ENCODE measurements around the gene AHNAK2.
"Not testable (repeated sequence)": the region's sequence is repeated elsewhere in the genome, so short reads cannot be mapped to it uniquely, and the experiment has no call there.

AHNAK2 gene

DNA sequence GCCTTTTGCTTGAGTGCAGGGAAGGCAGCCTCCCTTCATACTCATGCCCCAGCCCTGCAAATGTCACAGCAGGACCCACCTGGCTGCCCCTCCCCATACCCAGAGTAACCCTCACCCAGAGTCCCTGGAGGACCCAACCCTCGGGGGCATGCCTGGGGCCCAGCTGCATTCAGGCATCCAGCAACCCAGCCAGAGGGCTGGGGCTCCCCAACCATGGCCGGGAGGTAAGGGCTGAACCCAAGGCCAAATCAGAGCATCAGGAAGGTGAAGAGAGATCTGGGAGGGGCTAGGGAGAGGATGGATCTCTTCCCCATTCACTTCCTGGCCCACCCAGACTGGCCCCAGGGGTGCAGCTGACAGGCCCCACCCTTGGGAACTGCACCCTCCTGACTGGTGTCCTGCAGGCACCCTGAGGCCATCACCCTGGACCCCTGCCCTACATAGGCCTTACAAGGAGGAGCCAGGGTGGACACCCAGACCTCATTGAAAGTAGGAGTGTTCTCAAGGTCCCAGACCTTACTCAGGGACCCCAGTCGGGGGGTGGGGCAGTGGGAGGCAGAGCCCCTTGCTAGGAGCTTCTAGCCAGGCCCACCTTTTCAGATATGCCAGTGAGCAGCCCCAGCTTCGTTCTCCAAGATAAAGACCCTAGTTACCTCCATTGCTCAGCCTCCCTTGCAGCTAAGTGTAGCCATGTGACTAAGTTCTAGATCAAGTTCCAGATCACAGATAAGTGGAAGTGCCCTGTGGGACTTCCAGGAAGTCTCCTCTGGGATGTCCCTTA, 54.3 kb downstream of the AHNAK2 start:
- Histone ChIP-seq H3K9me2 (ENCODE audit: low read depth, low read length) (no peaks in the 10 kb centered on the region), H3K4me3 (ENCODE audit: low read depth, low read length, poor library complexity, severe bottlenecking) (no peak overlapping the region), H3K9me3 (ENCODE audit: low read length) (peaks cover 3% of the 10 kb centered on the region; the same call in 1 of the 2 replicates), H4K20me1 (ENCODE audit: insufficient read depth, low read length) (no peaks in the 10 kb centered on the region), H3K9ac (ENCODE audit: low read length) (no peak overlapping the region), H3K79me2 (ENCODE audit: insufficient read depth, low read length) (no peaks in the 10 kb centered on the region), H3F3A (ENCODE audit: insufficient read depth, low read length) (no peaks in the 10 kb centered on the region), H3K27me3 (ENCODE audit: insufficient read depth, low read length) (peaks cover 9% of the 10 kb centered on the region; the same call in 1 of the 2 replicates), H3K4me2 (ENCODE audit: low read length) (no peak overlapping the region), H3K36me3 (ENCODE audit: insufficient read depth, low read length) (no peaks in the 10 kb centered on the region; the same call in 1 of the 2 replicates), H3K4me1 (ENCODE audit: insufficient read depth, low read length, severe bottlenecking) (peaks cover 9% of the 10 kb centered on the region), H2AFZ (ENCODE audit: low read length) (no peak overlapping the region), H3K27ac (ENCODE audit: low read depth, low read length, poor library complexity, severe bottlenecking) (no peak overlapping the region)
- no peak for TF ChIP-seq EZH2 (IDR thresholded peaks at IDR 0.05; ENCODE audit: borderline replicate concordance, low read length)
- TF ChIP-seq, protein P1, sequence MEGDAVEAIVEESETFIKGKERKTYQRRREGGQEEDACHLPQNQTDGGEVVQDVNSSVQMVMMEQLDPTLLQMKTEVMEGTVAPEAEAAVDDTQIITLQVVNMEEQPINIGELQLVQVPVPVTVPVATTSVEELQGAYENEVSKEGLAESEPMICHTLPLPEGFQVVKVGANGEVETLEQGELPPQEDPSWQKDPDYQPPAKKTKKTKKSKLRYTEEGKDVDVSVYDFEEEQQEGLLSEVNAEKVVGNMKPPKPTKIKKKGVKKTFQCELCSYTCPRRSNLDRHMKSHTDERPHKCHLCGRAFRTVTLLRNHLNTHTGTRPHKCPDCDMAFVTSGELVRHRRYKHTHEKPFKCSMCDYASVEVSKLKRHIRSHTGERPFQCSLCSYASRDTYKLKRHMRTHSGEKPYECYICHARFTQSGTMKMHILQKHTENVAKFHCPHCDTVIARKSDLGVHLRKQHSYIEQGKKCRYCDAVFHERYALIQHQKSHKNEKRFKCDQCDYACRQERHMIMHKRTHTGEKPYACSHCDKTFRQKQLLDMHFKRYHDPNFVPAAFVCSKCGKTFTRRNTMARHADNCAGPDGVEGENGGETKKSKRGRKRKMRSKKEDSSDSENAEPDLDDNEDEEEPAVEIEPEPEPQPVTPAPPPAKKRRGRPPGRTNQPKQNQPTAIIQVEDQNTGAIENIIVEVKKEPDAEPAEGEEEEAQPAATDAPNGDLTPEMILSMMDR (IDR thresholded peaks at IDR 0.05; ENCODE audit: low read length) = no peak

DNA sequence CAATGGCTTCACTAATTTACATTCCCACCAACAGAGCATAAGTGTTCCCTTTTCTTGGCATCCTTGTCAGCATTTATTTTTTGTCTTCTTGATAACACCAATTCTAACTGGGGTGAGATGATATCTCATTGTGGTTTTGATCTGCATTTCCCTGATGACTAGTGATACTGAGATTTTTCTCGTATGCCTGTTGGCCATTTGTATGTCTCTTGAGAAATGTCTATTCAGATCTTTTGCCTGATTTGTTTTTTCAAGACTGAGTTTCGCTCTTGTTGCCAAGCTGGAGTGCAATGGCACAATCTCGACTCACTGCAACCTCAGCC, 58.2 kb downstream of the AHNAK2 start:
- Histone ChIP-seq H3K36me3 (ENCODE audit: insufficient read depth, low read length) (no peaks in the 10 kb centered on the region; the same call in 1 of the 2 replicates), H3K9me3 (ENCODE audit: low read length) (peaks cover 3% of the 10 kb centered on the region; the same call in 1 of the 2 replicates), H2AFZ (ENCODE audit: low read length) (no peak overlapping the region), H3K4me1 (ENCODE audit: insufficient read depth, low read length, severe bottlenecking) (no peaks in the 10 kb centered on the region), H3K4me2 (ENCODE audit: low read length) (no peak overlapping the region), H3K4me3 (ENCODE audit: low read depth, low read length, poor library complexity, severe bottlenecking) (no peak overlapping the region), H3K27me3 (ENCODE audit: insufficient read depth, low read length) (peaks cover 9% of the 10 kb centered on the region; the same call in 1 of the 2 replicates), H3K27ac (ENCODE audit: low read depth, low read length, poor library complexity, severe bottlenecking) (no peak overlapping the region), H4K20me1 (ENCODE audit: insufficient read depth, low read length) (no peaks in the 10 kb centered on the region), H3K9me2 (ENCODE audit: low read depth, low read length) (no peaks in the 10 kb centered on the region), H3K79me2 (ENCODE audit: insufficient read depth, low read length) (no peaks in the 10 kb centered on the region), H3F3A (ENCODE audit: insufficient read depth, low read length) (no peaks in the 10 kb centered on the region), H3K9ac (ENCODE audit: low read length) (no peak overlapping the region)
- TF ChIP-seq, protein P1 (IDR thresholded peaks at IDR 0.05; ENCODE audit: low read length) = no peak
- no peak for TF ChIP-seq EZH2 (IDR thresholded peaks at IDR 0.05; ENCODE audit: borderline replicate concordance, low read length)

- not testable (repeated sequence) for H3K9me3 ChIP-seq (ENCODE audit: low read length); H4K20me1 ChIP-seq (ENCODE audit: insufficient read depth, low read length); H3F3A ChIP-seq (ENCODE audit: insufficient read depth, low read length); H3K4me1 ChIP-seq (ENCODE audit: insufficient read depth, low read length, severe bottlenecking); H3K27me3 ChIP-seq (ENCODE audit: insufficient read depth, low read length); H2AFZ ChIP-seq (ENCODE audit: low read length); H3K9ac ChIP-seq (ENCODE audit: low read length); H3K36me3 ChIP-seq (ENCODE audit: insufficient read depth, low read length); H3K79me2 ChIP-seq (ENCODE audit: insufficient read depth, low read length); H3K9me2 ChIP-seq (ENCODE audit: low read depth, low read length); H3K4me3 ChIP-seq (ENCODE audit: low read depth, low read length, poor library complexity, severe bottlenecking); H3K27ac ChIP-seq (ENCODE audit: low read depth, low read length, poor library complexity, severe bottlenecking); H3K4me2 ChIP-seq (ENCODE audit: low read length)
Measured at GRCh38 chr14:104919152-104919992, 58.8 kb downstream of the AHNAK2 start.
